T-helper 2 cell (primary cell): ENCODE results near the gene TXLNG.
"Not testable (repeated sequence)": the region's sequence is repeated elsewhere in the genome, so short reads cannot be mapped to it uniquely, and the experiment has no call there.

ENCODE experiments used
- DNase-seq, 5 experiments: peaks; one replicate each; pipeline versions ENCODE4 v3.0.0 to v3.0.0-alpha.2; 2012 to 2022
- total RNA-seq, 2 donors: gene quantifications; one replicate each; lab custom pipeline; 2026; lab: John Stamatoyannopoulos, UW

The TXLNG gene
- total RNA-seq, result 79.9 to 156 reads per million in 2 donors

- DNase-seq, result peak; percentile 77 to 98 (median 89)
These were observed at the start of gene TXLNG for GRCh38 chrX:16786139-16786790. TSS of gene TXLNG (plus strand) at chrX:16786466. CDS start at chrX:16786488, 22 bp downstream.

GRCh38 chrX:16737024-16737423, 49.2 kb upstream of the TXLNG start:
- no peak for DNase-seq

GRCh38 chrX:16739574-16739973, 46.7 kb upstream of the TXLNG start:
- no peak for DNase-seq

GRCh38 chrX:16743604-16744325, 42.5 kb upstream of the TXLNG start:
- DNase-seq, result no peak

GRCh38 chrX:16745102-16745501, 41.2 kb upstream of the TXLNG start:
- DNase-seq, result no peak

- DNase-seq, result no peak
These were observed 40.6 kb upstream of the TXLNG start for GRCh38 chrX:16745659-16746058.

- DNase-seq, result no peak
These were observed 37.8 kb upstream of the TXLNG start for GRCh38 chrX:16748425-16748824.

GRCh38 chrX:16750136-16750535, 36.1 kb upstream of the TXLNG start:
- DNase-seq, result no peak

GRCh38 chrX:16754019-16754418, 32.2 kb upstream of the TXLNG start:
- no peak for DNase-seq

- DNase-seq, result no peak
These were observed 29.5 kb upstream of the TXLNG start for GRCh38 chrX:16756724-16757123.

GRCh38 chrX:16761500-16761899, 24.8 kb upstream of the TXLNG start:
- not testable (repeated sequence) for DNase-seq

GRCh38 chrX:16762579-16762978, 23.7 kb upstream of the TXLNG start:
- no peak for DNase-seq

- no peak for DNase-seq
These were observed 20.7 kb upstream of the TXLNG start for GRCh38 chrX:16765594-16765993.

- no peak for DNase-seq
These were observed 15.2 kb upstream of the TXLNG start for GRCh38 chrX:16770970-16771482.

GRCh38 chrX:16771483-16772398, 14.5 kb upstream of the TXLNG start:
- DNase-seq, result no peak

GRCh38 chrX:16772460-16772859, 13.8 kb upstream of the TXLNG start:
- no peak for DNase-seq

- DNase-seq, result no peak
These were observed 11.5 kb upstream of the TXLNG start for GRCh38 chrX:16774746-16775145.

- no peak for DNase-seq
These were observed 7.7 kb upstream of the TXLNG start for GRCh38 chrX:16778545-16778944.

GRCh38 chrX:16778993-16779392, 7.3 kb upstream of the TXLNG start:
- DNase-seq, result no peak

GRCh38 chrX:16779815-16780214, 6.5 kb upstream of the TXLNG start:
- not testable (repeated sequence) for DNase-seq

GRCh38 chrX:16783452-16783851, 2.8 kb upstream of the TXLNG start:
- DNase-seq, result no peak

- not testable (repeated sequence) for DNase-seq
These were observed 1.8 kb upstream of the TXLNG start for GRCh38 chrX:16784440-16784839.
